Measurements from ENCODE around the gene HIVEP1.

HIVEP1 gene

GRCh38 chr6:12062605-12063004 is 50.5 kb downstream of the HIVEP1 start:
- H3K36me3 ChIP-seq = no peaks in the 10 kb centered on the region
- no peaks in the 10 kb centered on the region for H3K27me3 ChIP-seq
- no peaks in the 10 kb centered on the region for H3K9me3 ChIP-seq
- no peak overlapping the region for H3K4me2 ChIP-seq
- no peak for TF ChIP-seq Cebpa-rat (IDR thresholded peaks at IDR 0.05)
- H3K9ac ChIP-seq = no peak overlapping the region
- no peak overlapping the region for H3K27ac ChIP-seq
- no peak overlapping the region for H3K4me3 ChIP-seq
- peaks cover 6% of the 10 kb centered on the region; the same call in 1 of the 2 replicates for H3K4me1 ChIP-seq
- peaks cover 41% of the 10 kb centered on the region; the same call in 1 of the 2 replicates for H4K20me1 ChIP-seq

- no peak overlapping the region for H3K27ac ChIP-seq
- H3K4me2 ChIP-seq = no peak overlapping the region
- H3K4me3 ChIP-seq = no peak overlapping the region
- no peaks in the 10 kb centered on the region for H3K9me3 ChIP-seq
- H3K4me1 ChIP-seq = peaks cover 6% of the 10 kb centered on the region; the same call in 1 of the 2 replicates
- TF ChIP-seq Cebpa-rat (IDR thresholded peaks at IDR 0.05) = no peak
- no peak overlapping the region for H3K9ac ChIP-seq
- no peaks in the 10 kb centered on the region for H3K36me3 ChIP-seq
- no peaks in the 10 kb centered on the region for H3K27me3 ChIP-seq
- H4K20me1 ChIP-seq = peaks cover 43% of the 10 kb centered on the region; the same call in 1 of the 2 replicates
These were observed 52.0 kb downstream of the HIVEP1 start for GRCh38 chr6:12064131-12064530.

- H3K4me2 ChIP-seq = no peak overlapping the region
- no peak overlapping the region for H3K4me3 ChIP-seq
These were observed 52.5 kb downstream of the HIVEP1 start for GRCh38 chr6:12064538-12065071.

GRCh38 chr6:12065321-12066140 is 53.4 kb downstream of the HIVEP1 start:
- Histone ChIP-seq H4K20me1 (peaks cover 41% of the 10 kb centered on the region; the same call in 1 of the 2 replicates), H3K27ac (no peak overlapping the region), H3K27me3 (no peaks in the 10 kb centered on the region), H3K9me3 (no peaks in the 10 kb centered on the region), H3K4me3 (no peak overlapping the region), H3K4me1 (peaks cover 6% of the 10 kb centered on the region; the same call in 1 of the 2 replicates), H3K9ac (no peak overlapping the region), H3K36me3 (no peaks in the 10 kb centered on the region), H3K4me2 (no peak overlapping the region)
- TF ChIP-seq Cebpa-rat (IDR thresholded peaks at IDR 0.05) = no peak

More at GRCh38 chr6:12064538-12065071, 52.5 kb downstream of the HIVEP1 start:
- no peak for TF ChIP-seq Cebpa-rat (IDR thresholded peaks at IDR 0.05)
- Histone ChIP-seq H3K4me1 (peaks cover 6% of the 10 kb centered on the region; the same call in 1 of the 2 replicates), H3K36me3 (no peaks in the 10 kb centered on the region), H3K9me3 (no peaks in the 10 kb centered on the region), H3K27ac (no peak overlapping the region), H4K20me1 (peaks cover 43% of the 10 kb centered on the region; the same call in 1 of the 2 replicates), H3K9ac (no peak overlapping the region), H3K27me3 (no peaks in the 10 kb centered on the region)

GRCh38 chr6:12066297-12066696 is 54.2 kb downstream of the HIVEP1 start:
- Histone ChIP-seq H4K20me1 (peaks cover 42% of the 10 kb centered on the region; the same call in 1 of the 2 replicates), H3K4me3 (no peak overlapping the region), H3K9me3 (no peaks in the 10 kb centered on the region), H3K27me3 (no peaks in the 10 kb centered on the region), H3K4me1 (peaks cover 10% of the 10 kb centered on the region; the same call in 1 of the 2 replicates), H3K36me3 (no peaks in the 10 kb centered on the region), H3K4me2 (no peak overlapping the region), H3K27ac (no peak overlapping the region), H3K9ac (no peak overlapping the region)
- TF ChIP-seq Cebpa-rat (IDR thresholded peaks at IDR 0.05) = no peak

GRCh38 chr6:12068899-12069557 is 56.9 kb downstream of the HIVEP1 start:
- Histone ChIP-seq H3K4me3 (no peak overlapping the region), H3K36me3 (no peaks in the 10 kb centered on the region), H3K9ac (no peak overlapping the region), H3K4me1 (peaks cover 10% of the 10 kb centered on the region; the same call in 1 of the 2 replicates), H3K4me2 (no peak overlapping the region), H3K9me3 (no peaks in the 10 kb centered on the region), H3K27me3 (no peaks in the 10 kb centered on the region), H3K27ac (no peak overlapping the region), H4K20me1 (peaks cover 39% of the 10 kb centered on the region)
- no peak for TF ChIP-seq Cebpa-rat (IDR thresholded peaks at IDR 0.05)

- Histone ChIP-seq H3K9me3 (no peaks in the 10 kb centered on the region), H3K27ac (no peak overlapping the region)
These were observed 57.9 kb downstream of the HIVEP1 start for GRCh38 chr6:12069891-12070529.

GRCh38 chr6:12071064-12071615 is 59.0 kb downstream of the HIVEP1 start:
- Histone ChIP-seq H3K27me3 (no peaks in the 10 kb centered on the region), H3K36me3 (no peaks in the 10 kb centered on the region), H3K4me1 (peaks cover 4% of the 10 kb centered on the region; the same call in 1 of the 2 replicates), H4K20me1 (peaks cover 33% of the 10 kb centered on the region), H3K9me3 (no peaks in the 10 kb centered on the region), H3K9ac (no peak overlapping the region), H3K4me2 (no peak overlapping the region), H3K4me3 (no peak overlapping the region), H3K27ac (no peak overlapping the region)
- no peak for TF ChIP-seq Cebpa-rat (IDR thresholded peaks at IDR 0.05)

More at GRCh38 chr6:12069891-12070529, 57.9 kb downstream of the HIVEP1 start:
- Histone ChIP-seq H3K4me3 (no peak overlapping the region), H3K9ac (no peak overlapping the region), H4K20me1 (peaks cover 35% of the 10 kb centered on the region), H3K4me2 (no peak overlapping the region), H3K36me3 (no peaks in the 10 kb centered on the region), H3K4me1 (peaks cover 10% of the 10 kb centered on the region; the same call in 1 of the 2 replicates), H3K27me3 (no peaks in the 10 kb centered on the region)
- TF ChIP-seq Cebpa-rat (IDR thresholded peaks at IDR 0.05) = no peak

GRCh38 chr6:12075067-12075563 is 63.0 kb downstream of the HIVEP1 start:
- Histone ChIP-seq H3K36me3 (0 out of 2 replicates have a peak, but pooled peaks cover 4% of the 10 kb centered on the region), H3K9me3 (no peaks in the 10 kb centered on the region), H4K20me1 (peaks cover 39% of the 10 kb centered on the region), H3K27ac (no peak overlapping the region), H3K4me3 (no peak overlapping the region), H3K4me1 (peaks cover 4% of the 10 kb centered on the region; the same call in 1 of the 2 replicates), H3K9ac (no peak overlapping the region), H3K4me2 (no peak overlapping the region), H3K27me3 (no peaks in the 10 kb centered on the region)
- no peak for TF ChIP-seq Cebpa-rat (IDR thresholded peaks at IDR 0.05)

Data from BLaER1 (cell line).